Esophagus squamous epithelium (tissue), 5 donors: Measurements from ENCODE around the gene MLLT10. TPM values are rescaled to one million over a fixed set of nuclear protein-coding genes. Genes with fewer than 3 reads are reported as not detected.

ENCODE experiments used
- DNase-seq: peaks from one replicate; lab custom pipeline; 2025; lab: John Stamatoyannopoulos, UW
- H3K27ac ChIP-seq, 4 donors: fragments of 200-600 bp; sonication (generic); one replicate each; pipeline ENCODE4 v1.5.1; 2016 to 2019; ENCODE audit warnings: mild to moderate bottlenecking in 1 of 4
- H3K27me3 ChIP-seq, 4 donors: fragments of 200-600 bp; sonication (generic); 1 replicate in 3 of 4; 2 replicates in 1 of 4; pipeline versions ENCODE4 v1.5.1 to v1.6.0; 2017 to 2021; ENCODE audit warnings: antibody characterized with exemption in 1 of 4
- H3K36me3 ChIP-seq, 3 donors: fragments of 200-600 bp; sonication (generic); one replicate each; pipeline ENCODE4 v1.5.1; 2016 to 2019
- H3K4me1 ChIP-seq, 3 donors: fragments of 200-600 bp; sonication (generic); one replicate each; pipeline ENCODE4 v1.5.1; 2017 to 2019
- H3K4me3 ChIP-seq, 4 donors: fragments of 200-600 bp; sonication (generic); 1 replicate in 3 of 4; 2 replicates in 1 of 4; pipeline ENCODE4 v1.5.1; 2016 to 2019; ENCODE audit warnings: mild to moderate bottlenecking in 2 of 4, moderate library complexity in 1 of 4
- H3K9me3 ChIP-seq, 3 donors: fragments of 200-600 bp; sonication (generic); one replicate each; pipeline ENCODE4 v1.5.1; 2016 to 2019
- CTCF ChIP-seq, 6 experiments: fragments of 450-650 bp in 4 of 6; fragments of 200-600 bp in 2 of 6; sonication (generic) in 2 of 6; IDR thresholded peaks; one replicate each; pipeline ENCODE4 v1.5.1; 2016 to 2019; ENCODE audit warnings: antibody characterized with exemption in 6 of 6, mild to moderate bottlenecking in 4 of 6, moderate library complexity in 4 of 6
- POLR2A ChIP-seq, 4 donors: fragments of 450-650 bp; IDR thresholded peaks; one replicate each; pipeline ENCODE4 v1.6.1; 2017; ENCODE audit warnings: antibody characterized with exemption in 4 of 4, mild to moderate bottlenecking in 4 of 4, moderate library complexity in 3 of 4
- WGBS, 2 donors: methylation state at CpG; one replicate each; pipeline ENCODE4 v1.1.5; 2018; 5-methylcytosine and 5-hydroxymethylcytosine counted together
- intact Hi-C: fragments of 100-400 bp; cut with DNase I; formaldehyde crosslinking; loops from one replicate; pipeline ENCODE4 v1.15.0; 2022
- total RNA-seq, 4 donors: library from RNA; depleted of rRNA; stranded (reverse); fragments of >200 nt; gene quantifications; one replicate each; pipeline ENCODE4 v1.1.0, GENCODE V29; 2016
- donor health status: DM: yes; HTN: yes; CAD: no.

MLLT10 gene
- total RNA-seq, 4 donors from 2014 or later, result 22.7 to 49.6 (median 32.4) TPM

GRCh38 chr10:21521751-21522533 is 12.1 kb upstream of the MLLT10 start:
- Histone ChIP-seq H3K27ac (peak overlapping the region in 2 of 4 donors; percentile 97 to 100), H3K27me3 (peaks cover 0 to 18% (median 0%) of the 10 kb centered on the region in 4 donors), H3K36me3 (no peaks in the 10 kb centered on the region), H3K9me3 (no peaks in the 10 kb centered on the region), H3K4me3 (no peak overlapping the region), H3K4me1 (peaks cover 10 to 83% (median 20%) of the 10 kb centered on the region in 3 donors)
- 60 to 71% methylated on average over 4 of the region's 4 CpGs for WGBS, 2 donors
- intact Hi-C loops, result no loop called here
- DNase-seq, result no peak
- no peak for TF ChIP-seq POLR2A (IDR thresholded peaks at IDR 0.05)
- no peak for TF ChIP-seq CTCF (IDR thresholded peaks at IDR 0.05)

GRCh38 chr10:21522631-21523406 is 11.2 kb upstream of the MLLT10 start:
- no peak overlapping the region for H3K4me3 ChIP-seq
- H3K27ac ChIP-seq, result peak overlapping the region in 3 of 4 donors; percentile 12 to 100 (median 97)
- H3K9me3 ChIP-seq, result no peaks in the 10 kb centered on the region
- H3K27me3 ChIP-seq, result peaks cover 0 to 18% (median 0%) of the 10 kb centered on the region in 4 donors
- no peaks in the 10 kb centered on the region for H3K36me3 ChIP-seq
- peaks cover 10 to 78% (median 17%) of the 10 kb centered on the region in 3 donors for H3K4me1 ChIP-seq
- no peak for DNase-seq
- WGBS, 2 donors, result 58 to 64% methylated on average over 1 of the region's 1 CpG
- TF ChIP-seq CTCF (IDR thresholded peaks at IDR 0.05) (no peak), POLR2A (IDR thresholded peaks at IDR 0.05) (no peak)
- intact Hi-C loops, result no loop called here

DNA sequence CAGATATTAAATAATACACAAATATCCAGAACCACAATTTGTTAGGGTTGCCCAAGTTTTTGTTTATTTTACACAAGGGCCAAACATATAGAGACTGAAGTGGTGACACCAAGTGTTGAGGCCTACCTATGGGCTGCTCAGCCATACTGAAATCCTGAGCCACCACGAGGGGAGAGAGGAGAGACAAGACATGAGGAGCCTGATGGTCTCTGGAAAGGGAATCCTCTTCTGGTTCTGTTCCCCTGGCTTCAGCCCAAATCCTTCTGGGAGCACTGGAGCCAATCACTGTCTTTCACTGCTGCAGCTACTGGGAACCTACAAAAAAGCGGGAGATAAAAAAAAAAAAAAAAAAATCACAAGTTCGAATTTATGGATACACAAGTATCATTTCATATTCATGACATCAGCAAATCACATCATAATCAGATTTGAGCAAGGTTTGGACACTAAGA is 10.4 kb upstream of the MLLT10 start:
- intact Hi-C loops, result no loop called here
- Histone ChIP-seq H3K4me3 (no peak overlapping the region), H3K9me3 (no peaks in the 10 kb centered on the region), H3K27ac (peak overlapping the region; percentile 19 to 100 (median 72)), H3K27me3 (peaks cover 0 to 10% (median 0%) of the 10 kb centered on the region in 4 donors), H3K36me3 (no peaks in the 10 kb centered on the region), H3K4me1 (peaks cover 9 to 73% (median 10%) of the 10 kb centered on the region in 3 donors)
- no peak for DNase-seq
- TF ChIP-seq CTCF (IDR thresholded peaks at IDR 0.05) (no peak), POLR2A (IDR thresholded peaks at IDR 0.05) (no peak)
- 36 to 42% methylated on average over 3 of the region's 3 CpGs for WGBS, 2 donors

DNA sequence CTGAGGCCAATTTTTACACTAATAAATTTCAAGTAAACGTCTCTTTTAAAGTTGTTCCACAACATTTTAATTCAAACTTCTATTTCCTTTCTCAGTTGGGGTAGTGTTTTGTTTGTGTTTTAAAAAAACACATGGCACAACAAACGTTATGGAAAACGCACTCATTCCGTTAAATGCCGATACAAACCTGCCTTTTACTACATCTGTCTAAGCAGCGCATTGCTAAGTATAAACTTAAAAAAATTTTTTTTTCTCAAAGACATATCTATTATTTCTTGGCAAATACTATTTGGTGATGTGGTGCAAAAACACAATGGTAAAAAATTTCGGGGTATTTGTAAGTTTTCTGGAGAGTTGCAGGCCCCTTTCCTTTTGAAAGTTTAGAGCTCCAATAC is 9.9 kb upstream of the MLLT10 start:
- Histone ChIP-seq H3K27ac (peak overlapping the region; percentile 97 to 100 (median 100)), H3K4me3 (peak overlapping the region; percentile 64 to 85 (median 80)), H3K9me3 (no peaks in the 10 kb centered on the region), H3K4me1 (peaks cover 9 to 73% (median 10%) of the 10 kb centered on the region in 3 donors), H3K36me3 (no peaks in the 10 kb centered on the region), H3K27me3 (peaks cover 0 to 5% (median 0%) of the 10 kb centered on the region in 4 donors)
- DNase-seq, result no peak
- no peak for TF ChIP-seq POLR2A (IDR thresholded peaks at IDR 0.05)
- TF ChIP-seq CTCF (IDR thresholded peaks at IDR 0.05), result no peak
- intact Hi-C loops, result no loop called here
- WGBS, 2 donors, result 24 to 28% methylated on average over 7 of the region's 7 CpGs
